GM20431 (cell line): Measurements from ENCODE around the gene IDI1.

Experiments used
- in situ Hi-C: fragments of 300-500 bp; cut with MseI, MboI; formaldehyde crosslinking; loops from one replicate; pipeline ENCODE4 v1.15.0; 2020; ENCODE audit warnings: low sequenced_read_pairs; ENCODE audit not compliant: unreplicated experiment

The IDI1 gene

GRCh38 chr10:1002425-1003006 lies 46.4 kb downstream of the IDI1 start:
- in situ Hi-C loops, result no loop called here

- in situ Hi-C loops, result no loop called here
Observed at GRCh38 chr10:997266-998022, 51.5 kb downstream of the IDI1 start.

GRCh38 chr10:996031-996430 lies 52.9 kb downstream of the IDI1 start:
- in situ Hi-C loops, result no loop called here

GRCh38 chr10:995559-995926 lies 53.4 kb downstream of the IDI1 start:
- in situ Hi-C loops, result no loop called here

GRCh38 chr10:994836-995558 lies 53.9 kb downstream of the IDI1 start:
- in situ Hi-C loops, result no loop called here

- in situ Hi-C loops, result no loop called here
Observed at GRCh38 chr10:992871-993270, 56.0 kb downstream of the IDI1 start.

- in situ Hi-C loops, result no loop called here
Observed at GRCh38 chr10:992467-992866, 56.5 kb downstream of the IDI1 start.

- in situ Hi-C loops, result no loop called here
Observed at GRCh38 chr10:990808-991207, 58.1 kb downstream of the IDI1 start.
